ENCODE measurements around the gene ACSL6.

- TF ChIP-seq EZH2 (IDR thresholded peaks at IDR 0.05; ENCODE audit: low read length, missing control alignments) (no peak), CTCF (conservative IDR thresholded peaks at IDR 0.05 in 1 of 2, IDR thresholded peaks at IDR 0.05 in 1 of 2; ENCODE audit: low read depth in 1 of 2, low read length in 2 of 2) (no peak)
These were observed 39.4 kb upstream of the ACSL6 start for GRCh38 chr5:132050661-132051552.
